Hematopoietic multipotent progenitor cell (in vitro differentiated cells): ENCODE measurements around the gene GSTM4. TPM values are rescaled to one million over a fixed set of nuclear protein-coding genes. Genes with fewer than 3 reads are reported as not detected.
A peak's percentile ranks its signal among the peaks of the same experiment; 100 is the strongest.
"Not testable (repeated sequence)": the region's sequence is repeated elsewhere in the genome, so short reads cannot be mapped to it uniquely, and the experiment has no call there.

Source experiments
- DNase-seq, 3 donors: peaks; one replicate each; pipeline ENCODE4 v3.0.0-alpha.2; 2011 to 2015; ENCODE audit warnings: low read depth in 2 of 3, low spot score in 2 of 3
- total RNA-seq: library from RNA; depleted of rRNA; stranded (reverse); fragments of >200 nt; gene quantifications from one replicate; pipeline ENCODE4 v1.2.3, GENCODE V29; 2012

GSTM4 gene
- total RNA-seq, 1 donor: 12.1 TPM

DNA sequence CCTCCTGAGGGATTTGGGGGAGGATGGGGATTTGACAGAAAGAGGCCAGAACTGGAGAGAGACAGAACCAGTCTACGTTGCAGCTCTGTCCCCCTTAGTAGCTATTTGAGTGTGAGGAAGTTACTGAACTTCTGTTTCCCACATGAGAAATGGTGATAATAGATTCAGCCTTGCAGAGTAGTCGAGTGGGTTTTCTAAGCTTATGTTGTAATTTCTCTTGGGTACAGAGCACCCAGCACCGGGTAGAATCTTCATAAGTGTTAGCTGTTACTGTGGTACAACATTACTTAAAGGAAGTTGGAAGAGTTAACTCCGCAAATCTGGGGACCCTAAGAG lies 4.8 kb downstream of the GSTM4 start:
- DNase-seq: not testable (repeated sequence)

DNA sequence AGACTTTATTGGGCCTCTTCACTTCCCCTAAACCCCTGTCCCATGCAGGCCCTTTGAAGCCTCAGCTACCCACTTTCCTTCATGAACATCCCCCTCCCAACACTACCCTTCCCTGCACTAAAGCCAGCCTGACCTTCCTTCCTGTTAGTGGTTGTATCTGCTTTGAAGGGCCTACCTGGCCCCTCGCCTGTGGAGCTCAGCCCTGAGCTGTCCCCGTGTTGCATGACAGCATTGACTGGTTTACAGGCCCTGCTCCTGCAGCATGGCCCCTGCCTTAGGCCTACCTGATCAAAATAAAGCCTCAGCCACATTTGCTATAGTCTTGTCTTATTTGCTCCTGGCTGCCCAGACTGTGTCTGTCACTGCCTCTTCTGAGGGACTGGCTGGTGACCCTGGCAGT lies 5.5 kb downstream of the GSTM4 start:
- DNase-seq: no peak

DNA sequence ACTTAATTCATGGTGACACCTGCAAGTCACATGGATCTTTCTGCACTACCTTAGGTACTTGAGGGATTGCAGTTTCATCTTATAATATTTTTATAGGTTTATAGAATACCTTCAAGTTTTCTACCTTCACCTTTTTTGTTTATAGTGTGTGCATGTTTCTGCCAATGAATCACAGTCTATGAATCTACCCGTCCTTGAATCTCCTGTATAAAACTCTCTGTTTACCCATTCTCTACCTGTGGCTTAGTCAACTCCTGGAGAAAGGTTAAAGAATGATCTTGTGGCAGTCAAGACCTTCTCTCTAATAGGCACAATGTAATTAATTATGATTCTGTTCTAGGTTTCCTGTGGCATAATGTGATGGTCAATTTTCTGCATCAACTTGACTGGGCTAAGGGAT lies 8.8 kb downstream of the GSTM4 start:
- no peak for DNase-seq

- DNase-seq: peak; percentile 38 to 87 (median 80)
Observed at GRCh38 chr1:109667452-109668122, 11.7 kb downstream of the GSTM4 start, which contains the start of gene GSTM2. TSS of gene GSTM2 (plus strand) at chr1:109668057. CDS start at chr1:109668116, 59 bp downstream.

- DNase-seq: no peak
Observed at GRCh38 chr1:109668123-109668775, 12.3 kb downstream of the GSTM4 start.

GRCh38 chr1:109669246-109669948 lies 13.5 kb downstream of the GSTM4 start:
- DNase-seq: peak in 2 of 3 donors; percentile 18 to 59

DNA sequence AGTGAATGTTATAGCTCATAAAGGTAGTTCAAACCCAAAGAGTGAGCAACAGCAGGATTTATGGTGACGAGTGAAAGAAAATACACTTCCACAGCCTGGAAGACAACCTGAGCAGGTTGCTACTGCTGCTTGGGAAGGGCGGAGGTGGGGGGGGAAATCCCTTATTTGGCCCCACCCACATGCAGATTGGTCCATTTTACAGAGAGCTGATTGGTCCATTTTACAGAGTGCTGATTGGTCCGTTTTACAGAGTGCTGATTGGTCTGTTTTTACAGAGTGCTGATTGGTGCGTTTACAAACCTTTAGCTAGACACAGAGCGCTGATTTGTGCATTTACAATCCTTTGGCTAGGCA lies 14.0 kb downstream of the GSTM4 start:
- DNase-seq: not testable (repeated sequence)

- no peak for DNase-seq
Observed at GRCh38 chr1:109671067-109671466, 15.2 kb downstream of the GSTM4 start.

DNA sequence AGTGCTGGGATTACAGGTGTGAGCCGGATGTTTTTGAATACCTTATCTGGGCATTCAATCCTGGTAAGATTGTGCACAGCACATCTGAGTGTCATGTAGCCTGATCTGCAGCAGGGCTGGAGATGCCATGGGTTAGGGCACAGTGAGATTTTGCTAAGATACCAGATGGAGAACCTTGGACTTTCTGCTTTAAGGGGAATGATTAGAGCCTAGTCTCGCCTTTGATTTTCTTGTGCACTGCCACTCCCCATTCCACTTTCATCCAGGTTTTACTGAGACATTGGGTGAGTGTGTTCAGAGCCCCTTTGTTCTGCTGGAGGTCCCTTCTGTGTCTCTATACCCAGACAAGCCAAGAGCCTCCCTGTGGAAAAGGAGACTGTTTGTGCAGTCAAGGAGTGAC lies 18.0 kb downstream of the GSTM4 start:
- DNase-seq: not testable (repeated sequence)

DNA sequence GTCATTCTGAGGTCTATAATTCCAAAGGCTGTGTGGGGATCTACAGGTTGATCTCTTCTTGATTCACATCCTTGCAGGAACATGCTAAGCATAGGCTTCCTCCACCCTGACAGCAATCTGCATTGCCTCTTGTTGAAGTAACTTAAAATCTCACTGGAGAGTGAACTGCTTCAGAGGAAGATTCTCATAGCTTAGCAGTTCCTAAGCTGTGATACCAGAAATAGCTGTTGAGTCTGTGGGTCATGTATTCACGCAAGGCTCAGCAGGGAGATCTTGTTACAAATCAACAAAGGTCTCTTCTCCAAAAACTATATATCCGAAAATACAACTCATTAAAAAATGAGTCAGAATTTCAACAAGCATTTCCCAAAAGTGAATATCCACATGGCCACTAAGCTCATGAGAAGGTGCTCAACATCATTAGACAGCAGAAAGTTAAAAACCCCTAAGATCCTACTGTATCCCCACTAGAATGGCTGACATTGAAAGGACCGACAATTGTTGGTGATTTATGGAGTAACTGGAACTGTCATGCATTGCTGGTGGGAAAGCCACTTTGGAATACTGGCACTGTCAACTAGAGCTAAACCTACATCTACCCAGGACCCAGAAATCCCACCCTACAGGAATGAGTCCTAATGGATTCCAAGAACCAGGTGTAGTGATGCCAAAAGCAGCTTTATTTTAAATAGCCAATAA lies 20.9 kb downstream of the GSTM4 start:
- DNase-seq: not testable (repeated sequence)

- no peak for DNase-seq
Observed at GRCh38 chr1:109677459-109677858, 21.6 kb downstream of the GSTM4 start.

- DNase-seq: not testable (repeated sequence)
Observed at GRCh38 chr1:109678637-109679036, 22.7 kb downstream of the GSTM4 start.

- not testable (repeated sequence) for DNase-seq
Observed at GRCh38 chr1:109684777-109685176, 28.9 kb downstream of the GSTM4 start.

GRCh38 chr1:109685399-109685798 lies 29.5 kb downstream of the GSTM4 start:
- not testable (repeated sequence) for DNase-seq

- not testable (repeated sequence) for DNase-seq
Observed at GRCh38 chr1:109685890-109686289, 30.0 kb downstream of the GSTM4 start.

DNA sequence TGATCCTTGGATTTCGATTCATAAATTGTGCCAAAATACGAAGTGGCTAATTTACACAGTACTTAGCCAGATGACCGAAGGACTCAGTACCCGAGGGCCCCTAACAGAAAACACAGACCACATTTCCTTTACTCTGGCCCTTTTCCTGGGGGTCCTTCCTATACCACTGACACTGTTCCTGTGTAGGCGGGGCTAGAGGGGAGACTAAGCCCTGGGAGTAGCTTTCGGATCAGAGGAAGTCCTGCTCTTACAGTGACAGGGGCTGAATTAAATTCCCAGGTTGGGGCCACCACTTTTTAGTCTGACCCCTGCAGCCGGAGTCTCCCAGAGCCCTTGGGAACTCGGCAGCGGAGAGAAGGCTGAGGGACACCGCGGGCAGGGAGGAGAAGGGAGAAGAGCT lies 31.2 kb downstream of the GSTM4 start:
- DNase-seq: not testable (repeated sequence)

DNA sequence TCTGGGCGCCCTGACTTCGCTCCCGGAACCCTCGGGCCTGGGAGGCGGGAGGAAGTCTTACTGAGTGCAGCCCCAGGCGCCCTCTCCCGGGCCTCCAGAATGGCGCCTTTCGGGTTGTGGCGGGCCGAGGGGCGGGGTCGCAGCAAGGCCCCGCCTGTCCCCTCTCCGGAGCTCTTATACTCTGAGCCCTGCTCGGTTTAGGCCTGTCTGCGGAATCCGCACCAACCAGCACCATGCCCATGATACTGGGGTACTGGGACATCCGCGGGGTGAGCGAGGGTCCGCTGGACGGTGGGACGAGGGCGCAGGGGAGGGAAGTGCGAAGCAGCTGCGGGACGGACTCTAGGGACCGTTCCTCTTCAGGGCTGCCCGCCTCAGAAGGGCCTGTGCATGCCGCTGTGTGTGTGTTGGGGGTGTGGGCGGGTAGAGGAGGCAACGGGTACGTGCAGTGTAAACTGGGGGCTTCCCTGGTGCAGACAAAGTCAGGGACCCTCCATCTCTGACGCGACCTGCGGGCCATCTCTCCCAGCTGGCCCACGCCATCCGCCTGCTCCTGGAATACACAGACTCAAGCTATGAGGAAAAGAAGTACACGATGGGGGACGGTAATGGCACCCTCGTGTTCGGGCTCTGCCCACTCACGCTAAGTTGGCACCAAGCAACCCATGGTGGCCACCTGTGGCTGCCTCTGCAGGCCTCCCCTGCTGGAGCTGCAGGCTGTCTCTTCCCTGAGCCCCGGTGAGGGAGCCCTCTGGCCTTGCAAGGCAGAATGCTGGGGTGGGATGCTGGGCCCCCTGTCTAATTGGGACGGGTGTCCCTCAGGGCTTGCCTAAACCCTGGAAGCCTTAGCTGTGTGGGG lies 32.0 kb downstream of the GSTM4 start, which contains the start of gene GSTM1:
GSTM1 (plus strand) TSS at position 177 of the 859 bp plus-strand sequence; CDS start at position 234, 57 bp downstream.
- peak in 2 of 3 donors; percentile 29 to 72 for DNase-seq

DNA sequence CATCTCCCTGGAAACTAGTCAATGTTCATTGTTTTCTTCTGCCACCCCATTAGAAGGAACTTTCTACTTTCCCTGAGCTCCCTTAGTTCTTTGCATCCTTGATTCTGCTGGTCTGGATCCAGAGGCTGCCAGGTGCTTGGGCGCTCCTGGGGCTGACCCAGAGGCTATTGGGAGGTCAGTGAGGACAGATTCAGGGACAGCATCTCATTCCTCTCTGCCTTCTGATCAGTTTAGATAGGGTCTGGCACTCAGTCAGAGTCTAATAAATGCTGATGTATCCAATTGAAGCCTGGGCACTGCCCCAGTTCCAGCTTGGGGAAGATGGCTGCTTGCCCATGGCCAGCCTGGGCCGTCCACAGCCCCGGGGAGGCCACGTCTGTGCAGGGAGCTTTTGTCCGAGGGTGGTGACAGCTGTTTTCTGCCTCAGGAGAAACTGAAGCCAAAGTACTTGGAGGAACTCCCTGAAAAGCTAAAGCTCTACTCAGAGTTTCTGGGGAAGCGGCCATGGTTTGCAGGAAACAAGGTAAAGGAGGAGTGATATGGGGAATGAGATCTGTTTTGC lies 34.0 kb downstream of the GSTM4 start:
- DNase-seq: no peak

DNA sequence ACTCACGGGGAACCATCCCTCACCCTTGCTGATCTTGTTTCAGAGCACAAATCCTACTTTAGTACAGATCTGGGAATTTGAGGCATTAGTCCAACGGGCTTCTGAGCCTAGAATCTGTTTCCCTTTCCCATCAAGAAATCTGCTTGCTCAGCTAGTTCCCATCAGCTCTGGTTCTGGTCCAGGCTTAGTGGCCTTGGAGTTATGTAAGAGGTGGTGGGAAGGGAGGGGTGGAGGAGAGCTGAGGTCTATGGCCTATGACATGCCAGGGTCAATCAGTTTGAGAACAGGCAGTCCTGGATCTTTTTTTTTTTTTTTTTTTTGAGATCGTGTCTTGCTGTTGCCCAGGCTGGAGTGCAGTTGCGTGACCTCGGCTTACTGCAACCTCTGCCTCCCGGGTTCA lies 35.9 kb downstream of the GSTM4 start:
- DNase-seq: no peak

DNA sequence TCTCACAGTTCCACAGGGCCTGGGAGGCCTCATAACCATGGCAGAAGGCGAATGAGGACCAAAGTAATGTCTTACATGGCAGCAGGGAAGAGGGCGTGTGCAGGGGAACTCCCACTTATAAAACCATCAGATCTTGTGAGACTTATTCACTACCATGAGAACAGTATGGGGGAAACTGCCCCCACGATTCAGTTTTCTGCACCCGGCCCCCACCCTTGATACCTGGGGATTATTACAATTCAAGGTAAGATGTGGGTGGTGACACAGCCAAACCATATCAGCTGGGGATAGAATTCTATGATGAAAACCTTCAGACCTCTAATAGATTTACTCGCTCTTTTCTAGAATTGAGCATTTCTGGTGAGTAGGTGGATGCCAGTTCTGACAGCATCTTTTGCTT lies 38.5 kb downstream of the GSTM4 start:
- not testable (repeated sequence) for DNase-seq
